HG03060 (cell line): ENCODE data around the gene SRGAP3.
A peak's percentile ranks its signal among the peaks of the same experiment; 100 is the strongest.

ENCODE experiments used
- ATAC-seq: cut with Tn5 transposase; IDR thresholded peaks from one replicate; pipeline ENCODE4 v1.9.1; 2021; ENCODE audit warnings: low read depth, moderate number of reproducible peaks; ENCODE audit not compliant: unreplicated experiment

SRGAP3 gene

DNA sequence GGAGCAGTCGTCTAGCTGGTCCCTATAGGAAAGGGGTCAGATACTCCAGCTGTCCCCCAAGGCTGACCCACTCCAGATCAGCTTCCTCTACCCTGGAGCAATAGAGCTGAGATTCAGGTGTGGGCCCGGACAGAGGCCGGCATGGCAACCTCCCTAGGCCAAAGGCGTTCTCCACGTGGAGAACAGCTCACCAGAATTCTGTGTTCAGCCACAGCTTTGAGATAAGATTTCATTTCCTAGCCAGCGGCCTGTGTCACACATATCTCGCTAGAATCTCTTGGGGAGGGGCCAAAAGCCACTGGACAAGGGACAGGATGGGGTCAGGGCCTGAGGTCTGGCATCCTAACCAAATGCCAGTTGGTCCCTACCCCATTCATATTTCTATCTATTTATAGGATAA, 20.1 kb downstream of the SRGAP3 start:
- ATAC-seq: no peak

DNA sequence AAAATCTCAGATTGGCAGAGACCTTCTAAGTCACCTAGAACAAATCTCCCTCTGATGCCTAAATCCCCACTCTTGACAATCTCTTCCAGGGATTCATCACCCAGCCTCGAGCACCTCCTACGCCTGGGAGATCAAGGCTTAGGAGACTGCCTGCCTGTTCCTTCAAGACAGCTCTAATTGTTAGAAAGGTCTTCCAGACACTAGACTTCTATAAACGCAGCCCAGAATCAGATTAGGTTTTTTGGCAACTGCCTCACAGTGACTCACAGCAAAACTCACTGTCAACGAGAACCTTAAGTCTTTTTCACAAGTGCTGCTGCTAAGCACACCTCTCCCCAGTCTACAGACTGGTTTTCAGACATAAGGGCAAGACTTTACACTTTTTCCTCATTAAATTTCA, 23.1 kb downstream of the SRGAP3 start:
- no peak for ATAC-seq

DNA sequence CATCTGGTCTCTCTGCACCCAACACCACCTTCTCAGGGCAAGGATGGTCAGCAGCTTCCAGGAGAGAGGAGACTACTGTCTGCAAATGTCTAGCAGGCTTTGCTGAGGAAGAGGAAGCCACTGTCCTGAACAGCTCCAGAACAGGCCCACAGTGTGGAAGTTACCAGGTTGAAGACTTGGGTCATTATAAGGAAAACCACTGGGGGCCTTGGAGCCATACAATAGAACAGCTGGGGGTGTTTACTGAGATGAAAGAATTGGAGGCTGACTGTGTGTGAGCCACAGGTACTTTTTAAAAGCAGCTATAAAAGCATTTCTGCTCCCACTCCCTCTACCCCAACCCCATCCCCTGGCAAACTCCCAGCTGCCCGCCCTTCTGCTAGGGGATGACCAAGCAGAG, 24.2 kb downstream of the SRGAP3 start:
- no peak for ATAC-seq

DNA sequence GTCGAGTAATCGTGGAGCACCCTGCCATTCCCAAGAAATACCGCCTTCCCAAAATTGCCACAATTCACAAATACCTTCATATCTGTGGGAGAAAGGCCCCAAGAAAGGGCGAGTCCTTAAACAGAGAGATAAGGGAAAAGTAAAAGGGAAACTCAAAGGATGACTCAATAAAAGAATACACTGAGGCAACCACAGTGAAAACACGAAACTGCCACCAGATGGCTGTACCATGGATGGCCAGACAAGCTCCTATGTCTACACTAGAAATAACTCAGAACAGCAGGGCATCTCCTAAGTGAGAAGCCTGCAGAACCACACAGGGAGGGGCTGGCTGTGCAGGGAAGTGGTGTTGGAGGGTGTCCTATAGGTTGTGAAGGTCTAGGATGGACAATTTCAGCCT, 25.0 kb downstream of the SRGAP3 start:
- ATAC-seq: peak; percentile 92

DNA sequence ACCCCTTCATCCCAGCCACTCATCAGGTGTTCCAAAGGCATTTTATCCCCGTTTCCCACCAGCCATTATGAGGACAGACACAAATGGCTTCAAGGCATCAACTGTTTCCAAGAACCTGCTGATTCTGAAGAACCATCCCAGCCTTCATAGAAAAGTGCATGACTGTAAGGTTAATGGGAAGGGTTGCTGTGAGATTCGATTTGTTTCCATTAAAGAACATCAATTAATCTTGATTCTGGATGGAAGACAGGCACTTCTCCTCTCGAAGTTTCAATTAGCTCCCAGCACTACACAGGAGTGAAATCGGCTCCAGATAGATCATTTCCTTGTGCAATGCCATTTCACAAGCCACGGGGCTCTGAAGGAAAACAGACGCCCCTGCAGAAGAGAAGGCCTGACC, 25.8 kb downstream of the SRGAP3 start:
- no peak for ATAC-seq

DNA sequence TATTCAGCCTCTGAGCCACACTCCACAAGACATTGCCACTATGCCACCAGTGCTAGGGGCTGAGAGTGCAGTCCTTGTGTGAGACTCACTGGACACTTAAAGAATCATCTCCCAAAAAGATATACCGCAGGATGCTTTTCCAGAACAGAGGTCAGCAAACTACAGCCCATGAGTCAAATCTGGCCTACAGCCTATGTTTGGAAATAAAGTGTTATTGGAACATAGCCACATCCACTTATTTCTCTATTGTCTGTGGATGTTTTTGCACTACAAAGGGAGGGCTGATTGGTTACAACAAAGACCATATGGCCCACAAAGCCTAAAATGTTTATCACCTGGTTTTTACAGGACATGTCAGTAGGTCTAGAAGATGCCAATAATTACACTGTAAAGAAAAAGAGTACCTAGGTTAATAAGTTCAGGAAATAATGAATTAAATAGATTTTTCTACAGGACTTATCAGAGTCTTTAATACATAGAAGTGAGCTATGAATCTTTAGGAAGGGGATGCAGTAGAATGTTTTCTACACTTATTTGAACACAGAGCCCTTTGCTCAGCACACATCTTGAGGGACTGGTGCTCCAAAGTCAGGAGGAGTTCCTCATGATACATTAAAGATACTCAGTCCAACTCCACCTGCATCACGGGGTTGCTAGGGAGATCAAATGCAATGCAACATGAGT, 26.3 kb downstream of the SRGAP3 start:
- no peak for ATAC-seq

DNA sequence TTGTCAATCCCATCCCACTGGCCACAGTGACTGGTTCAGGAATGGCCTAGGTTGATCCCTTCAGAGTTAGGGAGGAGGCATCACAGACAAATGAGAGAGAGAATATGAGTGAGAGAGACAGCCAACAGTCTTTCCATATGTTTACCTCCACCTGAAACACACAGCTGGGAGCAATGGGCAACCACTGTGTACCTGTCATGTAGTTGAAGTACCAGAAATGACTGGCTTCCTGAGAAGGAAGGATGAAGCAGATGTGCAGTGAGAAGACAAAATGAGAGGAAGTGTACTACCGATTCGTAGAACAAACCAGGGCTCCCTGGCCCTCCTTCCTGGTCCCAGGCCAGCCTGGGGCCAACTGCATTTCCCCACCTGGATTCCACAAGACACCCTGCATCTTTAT, 27.4 kb downstream of the SRGAP3 start:
- no peak for ATAC-seq

DNA sequence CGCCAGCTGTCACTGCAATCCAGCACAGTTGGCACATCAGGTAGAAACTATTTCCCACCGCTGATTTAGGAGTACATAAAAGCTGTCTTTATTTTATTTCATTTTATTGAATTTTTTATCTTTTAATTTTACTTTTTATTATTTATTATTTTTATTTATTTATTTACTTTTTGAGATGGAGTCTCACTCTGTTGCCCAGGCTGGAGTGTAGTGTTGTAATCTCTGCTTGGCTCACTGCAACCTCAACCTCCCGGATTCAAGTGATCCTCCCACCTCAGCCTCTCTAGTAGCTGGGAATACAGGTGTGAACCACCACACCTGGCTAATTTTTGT, 31.0 kb downstream of the SRGAP3 start:
- ATAC-seq: no peak

DNA sequence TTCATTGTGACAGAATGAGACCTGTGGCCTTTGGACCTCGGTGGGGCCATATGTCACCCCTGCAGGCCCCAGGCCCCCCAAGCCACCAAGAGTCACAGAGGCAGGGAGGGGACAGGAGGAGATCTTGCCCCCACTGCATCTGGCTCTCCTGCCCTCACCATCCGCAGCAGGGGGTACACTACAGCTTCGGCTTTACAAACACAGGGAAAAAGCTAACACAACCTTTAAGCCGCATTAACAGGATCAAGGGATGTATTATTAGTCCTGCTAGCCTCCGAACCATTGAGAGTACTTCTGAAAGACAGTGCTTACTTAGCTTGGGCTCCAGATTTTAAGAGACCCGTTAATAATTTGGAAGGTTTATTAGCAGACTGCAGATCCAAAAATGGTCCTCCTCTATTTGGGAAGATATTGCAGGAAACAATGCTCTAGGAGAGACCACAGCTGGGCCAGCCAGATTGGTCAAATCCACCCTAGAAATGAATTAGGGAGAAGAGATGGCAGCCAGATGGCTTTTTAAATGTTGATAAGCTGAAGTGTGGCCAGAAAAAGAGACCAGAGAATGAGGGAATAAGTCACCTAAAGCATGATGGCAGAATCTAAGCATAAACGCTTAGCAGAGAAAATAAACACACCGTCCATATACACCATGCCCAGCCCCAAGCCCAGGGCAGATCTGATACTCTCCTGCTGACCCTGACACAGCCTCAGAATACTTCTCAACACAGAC, 31.5 kb downstream of the SRGAP3 start:
- ATAC-seq: no peak

DNA sequence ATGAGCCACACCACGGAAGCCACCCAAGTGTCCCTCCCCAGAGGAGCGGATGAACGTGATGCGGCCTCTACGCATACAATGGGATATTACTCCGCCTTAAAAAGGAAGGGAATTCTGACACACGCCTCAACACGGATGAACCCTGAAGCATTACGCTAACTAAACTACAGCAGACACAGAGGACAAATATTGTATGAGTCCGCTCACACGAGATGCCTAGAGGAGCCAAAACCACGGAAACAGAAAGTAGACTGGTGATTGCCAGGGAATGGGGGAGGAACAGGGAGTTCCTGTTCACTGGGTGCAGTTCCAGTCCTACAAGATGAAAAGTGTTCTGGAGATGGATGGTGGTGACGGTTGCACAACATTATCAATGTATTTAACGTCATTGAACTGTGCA, 32.7 kb downstream of the SRGAP3 start:
- ATAC-seq: no peak

DNA sequence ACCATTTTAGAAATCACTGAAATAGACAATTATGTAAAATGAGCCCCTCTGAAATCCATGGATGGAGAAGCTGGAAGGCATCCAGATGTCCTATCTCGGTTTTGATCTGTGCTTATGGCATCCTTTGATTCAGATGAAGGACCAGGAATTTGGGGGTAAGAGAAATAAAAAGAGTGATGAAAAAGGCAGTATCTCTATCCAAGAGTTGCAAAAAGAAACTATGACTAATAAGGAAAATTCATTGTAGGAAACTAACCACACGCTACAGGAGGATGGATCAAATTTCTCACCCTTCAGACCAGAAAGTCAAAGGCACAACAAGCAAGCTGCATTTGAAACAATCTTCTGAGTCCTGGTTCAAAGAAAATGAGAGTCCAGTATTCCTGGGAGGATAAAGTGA, 34.8 kb downstream of the SRGAP3 start:
- no peak for ATAC-seq

DNA sequence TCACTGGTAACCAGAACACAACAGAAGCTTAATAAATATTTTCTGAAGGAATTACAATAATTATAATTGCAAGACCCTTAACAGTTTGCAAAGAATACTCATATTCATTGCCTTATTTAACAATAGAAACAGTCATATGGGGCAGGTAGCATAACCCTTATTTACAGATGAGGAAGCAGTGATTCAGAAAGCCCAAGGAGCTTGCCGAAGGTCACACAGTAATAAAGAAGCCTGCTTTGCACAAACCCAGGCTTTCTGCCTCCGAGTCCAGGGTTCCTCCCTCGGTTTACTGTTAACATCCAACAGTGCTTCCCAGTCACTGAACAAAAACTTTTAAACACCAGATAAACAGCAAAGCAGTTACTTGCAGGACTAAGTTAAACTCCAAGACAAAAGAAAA, 35.3 kb downstream of the SRGAP3 start:
- no peak for ATAC-seq

DNA sequence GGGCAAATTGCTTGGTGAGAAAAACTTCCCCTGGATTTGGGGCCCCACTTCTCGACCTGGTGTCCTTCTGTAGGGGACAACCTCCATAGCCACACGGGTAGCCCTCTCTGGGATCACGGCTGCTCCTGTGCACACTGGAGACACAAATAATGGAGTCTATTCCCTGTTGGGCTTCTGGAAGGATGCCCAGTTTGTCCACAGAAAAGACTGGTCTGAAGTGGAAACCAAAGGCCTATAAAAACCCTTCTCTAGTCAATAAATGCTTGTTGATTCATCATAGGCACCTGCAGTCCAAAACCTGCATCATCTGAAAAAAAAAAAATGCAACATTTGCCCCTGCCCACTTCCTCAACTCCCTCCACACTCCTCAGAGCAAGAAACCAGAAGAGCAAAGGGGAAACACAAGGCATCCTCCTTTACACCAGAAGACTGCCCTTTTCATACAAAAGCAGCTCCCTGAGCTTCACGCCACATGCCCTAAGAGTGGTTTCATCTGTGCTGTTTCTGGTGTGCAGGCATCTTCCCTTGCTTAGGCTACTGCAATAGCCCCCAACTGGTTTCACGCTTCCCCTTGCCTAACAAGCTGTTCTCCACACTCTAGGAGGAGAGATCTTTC, 36.3 kb downstream of the SRGAP3 start:
- ATAC-seq: no peak

DNA sequence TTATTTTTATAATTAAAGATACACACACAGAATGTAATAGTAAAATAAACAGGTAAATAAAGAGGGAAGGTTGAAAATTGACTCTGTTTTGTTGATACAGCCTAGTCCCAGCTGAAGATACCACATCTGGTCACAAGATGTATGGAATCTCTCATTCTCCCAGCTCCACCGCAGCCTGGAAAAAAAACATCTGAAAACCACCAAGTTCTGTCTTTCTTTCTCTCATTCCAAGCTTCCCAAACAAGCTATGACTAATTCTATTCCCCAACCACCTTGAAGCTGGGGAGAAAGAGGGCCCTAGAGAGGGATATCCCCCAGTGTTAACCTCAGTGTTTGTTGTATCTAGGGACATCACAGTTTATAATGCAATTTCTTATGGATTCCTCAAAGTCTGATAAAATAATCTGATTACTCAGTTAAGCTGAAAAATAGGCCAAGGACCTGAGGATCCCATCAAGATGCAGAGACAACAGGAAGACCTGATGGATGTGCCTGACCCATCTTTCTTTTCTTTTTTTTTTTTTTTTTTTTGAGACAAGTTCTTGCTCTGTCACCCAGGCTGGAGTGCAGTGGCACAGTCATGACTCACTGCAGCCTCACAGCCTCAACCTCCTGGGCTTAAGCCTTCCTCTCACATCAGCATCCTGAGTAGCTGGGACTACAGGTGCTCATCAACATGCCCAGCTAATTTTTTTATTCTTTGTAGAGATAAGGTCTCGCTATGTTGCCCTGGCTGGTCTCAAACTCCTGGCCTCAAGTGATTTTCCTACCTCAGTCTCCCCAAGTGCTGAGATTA, 38.1 kb downstream of the SRGAP3 start:
- ATAC-seq: no peak

DNA sequence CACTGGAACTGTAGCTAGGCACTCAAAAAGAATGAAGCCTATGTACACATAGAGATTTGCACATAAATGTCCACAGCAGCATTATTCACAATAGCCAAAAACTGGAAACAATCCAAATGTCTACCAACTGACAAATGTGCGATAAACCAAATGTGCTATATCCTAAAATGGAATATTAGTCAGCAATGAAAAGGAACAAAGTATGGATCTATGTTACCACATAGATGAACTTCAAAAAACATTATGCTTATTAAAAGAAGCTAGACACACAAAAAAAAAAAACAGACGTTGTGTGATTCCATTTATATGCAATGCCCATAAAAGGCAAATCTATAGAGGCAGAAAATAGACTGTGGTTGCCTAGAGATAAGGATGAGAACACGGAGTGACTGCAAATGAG, 39.7 kb downstream of the SRGAP3 start:
- ATAC-seq: no peak

DNA sequence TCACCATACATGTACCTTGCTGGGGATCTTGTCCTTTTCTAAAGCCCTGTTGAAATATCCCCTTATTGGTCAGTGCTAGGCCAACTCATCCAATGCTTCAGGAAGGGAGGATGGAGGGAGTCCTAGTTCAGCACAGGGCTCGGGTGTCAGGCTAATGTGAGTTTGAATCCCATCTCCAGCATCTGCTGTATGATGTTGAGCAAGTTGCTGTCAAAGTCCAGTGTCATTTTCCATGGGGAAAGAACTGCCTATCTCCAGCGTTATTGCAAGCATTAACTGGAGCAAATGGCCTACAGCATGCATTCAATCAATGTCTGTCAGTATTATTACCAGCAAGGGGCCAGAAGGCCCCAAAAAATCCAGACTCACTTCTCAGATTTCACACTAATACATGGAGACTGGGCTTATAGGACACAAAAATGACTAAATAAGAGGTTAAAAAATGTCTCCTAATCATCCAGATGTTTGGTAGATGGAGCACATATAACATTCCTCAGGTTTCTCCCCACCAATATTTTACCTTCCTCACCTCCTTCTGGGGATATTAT, 40.8 kb downstream of the SRGAP3 start:
- ATAC-seq: no peak

DNA sequence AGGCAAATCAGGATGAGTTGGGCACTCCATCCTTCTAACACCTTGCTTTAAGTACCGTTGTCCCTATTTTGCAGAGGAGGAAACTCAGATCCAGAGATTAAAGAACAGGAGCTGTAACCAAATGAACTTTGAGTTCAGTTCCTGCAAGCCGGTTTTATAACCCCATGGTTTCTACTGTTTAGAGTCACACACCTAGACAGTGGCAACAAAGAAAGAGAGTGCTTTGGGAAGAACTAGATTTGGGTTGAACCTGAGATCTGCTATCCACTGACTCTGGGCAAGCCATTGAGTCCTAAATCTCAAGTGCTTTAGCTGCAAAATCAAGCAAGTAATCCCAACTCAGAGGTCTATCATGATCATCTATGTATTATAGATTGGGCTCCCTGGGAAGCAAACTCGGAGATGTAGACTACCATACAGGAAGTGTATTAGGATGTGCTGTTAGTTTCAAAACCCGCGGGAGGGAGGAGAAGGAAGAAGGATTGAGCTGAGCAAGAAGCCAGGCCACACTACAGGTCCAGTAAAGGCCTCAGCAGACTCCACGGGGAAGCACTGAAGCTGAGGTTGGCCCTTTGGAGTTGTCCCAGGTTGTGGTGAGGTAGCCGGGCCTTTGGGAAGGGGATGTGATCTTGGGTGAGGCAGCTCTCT, 42.2 kb downstream of the SRGAP3 start:
- no peak for ATAC-seq

DNA sequence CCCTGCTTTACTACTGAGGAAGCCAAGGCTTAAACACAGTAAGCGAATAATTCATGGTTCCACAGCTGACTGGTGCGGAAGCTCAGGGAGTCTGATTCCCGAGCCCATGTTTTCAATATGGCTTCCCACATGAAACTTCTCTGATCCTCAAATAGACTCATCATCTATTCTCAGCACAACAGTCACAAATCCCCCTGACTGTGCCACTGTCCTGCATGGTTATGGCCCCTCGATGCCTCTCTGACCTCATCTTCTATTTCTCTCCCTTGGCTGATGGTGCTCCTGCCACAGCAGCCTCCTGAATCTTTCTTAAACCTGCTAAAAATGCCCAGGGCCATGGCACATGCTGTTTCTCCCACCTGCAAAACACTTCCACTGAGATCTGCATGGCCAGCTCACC, 43.2 kb downstream of the SRGAP3 start:
- ATAC-seq: no peak

DNA sequence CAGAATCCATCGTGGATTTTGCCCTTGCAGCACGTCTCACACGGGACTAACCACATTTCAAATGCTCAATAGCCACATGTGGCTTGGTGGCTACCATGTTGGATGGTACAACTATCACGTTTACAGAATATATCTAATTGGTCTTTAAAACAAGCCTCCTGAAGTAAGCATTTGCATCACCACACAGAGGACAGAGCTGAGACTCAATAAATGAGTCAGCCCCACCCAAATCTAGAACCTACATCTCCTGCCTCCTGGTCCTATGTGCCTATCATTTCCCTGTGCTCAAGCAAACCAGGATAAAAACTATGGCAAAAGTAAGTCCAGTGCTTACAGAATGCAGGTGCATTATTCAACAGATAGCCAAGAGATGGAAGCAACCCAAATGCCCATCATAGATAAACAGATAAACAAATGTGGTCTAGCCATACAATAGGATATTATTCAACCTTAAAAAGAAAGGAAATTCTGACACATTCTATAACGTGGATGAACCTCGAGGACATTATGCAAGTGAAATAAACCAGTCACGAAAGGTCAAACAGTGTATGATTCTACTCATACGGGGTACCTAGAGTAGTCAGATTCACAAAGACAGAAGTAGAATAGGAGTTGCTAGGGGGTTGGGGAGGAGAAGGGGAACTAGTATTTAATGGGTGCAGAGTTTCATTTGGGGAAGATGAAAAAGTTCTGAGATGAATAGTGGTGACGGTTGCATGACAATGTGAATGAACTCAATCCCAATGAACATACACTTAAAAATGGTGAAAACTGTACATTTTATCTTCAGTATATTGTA, 43.9 kb downstream of the SRGAP3 start:
- ATAC-seq: no peak
